Activated naive CD4-positive, alpha-beta T cell treated with anti-CD3 and anti-CD28 coated beads, Interleukin-2, amount 50 U/mL, for 24 hours (primary cell): ENCODE data around the gene C2CD5.

Experiments
- H3K27ac Mint-ChIP-seq: one replicate; pipeline ENCODE4 v1.8.0; 2021; ENCODE audit warnings: mild to moderate bottlenecking, mixed read lengths
- H3K27me3 Mint-ChIP-seq: one replicate; pipeline ENCODE4 v1.8.0; 2021; ENCODE audit warnings: mixed read lengths
- H3K36me3 Mint-ChIP-seq: one replicate; pipeline ENCODE4 v1.8.0; 2021; ENCODE audit warnings: mixed read lengths
- H3K4me1 Mint-ChIP-seq: one replicate; pipeline ENCODE4 v1.8.0; 2021; ENCODE audit warnings: mixed read lengths
- H3K4me3 Mint-ChIP-seq: one replicate; pipeline ENCODE4 v1.8.0; 2021; ENCODE audit warnings: mild to moderate bottlenecking, mixed read lengths
- H3K9me3 Mint-ChIP-seq: one replicate; pipeline ENCODE4 v1.8.0; 2021; ENCODE audit warnings: mixed read lengths

C2CD5 gene

DNA sequence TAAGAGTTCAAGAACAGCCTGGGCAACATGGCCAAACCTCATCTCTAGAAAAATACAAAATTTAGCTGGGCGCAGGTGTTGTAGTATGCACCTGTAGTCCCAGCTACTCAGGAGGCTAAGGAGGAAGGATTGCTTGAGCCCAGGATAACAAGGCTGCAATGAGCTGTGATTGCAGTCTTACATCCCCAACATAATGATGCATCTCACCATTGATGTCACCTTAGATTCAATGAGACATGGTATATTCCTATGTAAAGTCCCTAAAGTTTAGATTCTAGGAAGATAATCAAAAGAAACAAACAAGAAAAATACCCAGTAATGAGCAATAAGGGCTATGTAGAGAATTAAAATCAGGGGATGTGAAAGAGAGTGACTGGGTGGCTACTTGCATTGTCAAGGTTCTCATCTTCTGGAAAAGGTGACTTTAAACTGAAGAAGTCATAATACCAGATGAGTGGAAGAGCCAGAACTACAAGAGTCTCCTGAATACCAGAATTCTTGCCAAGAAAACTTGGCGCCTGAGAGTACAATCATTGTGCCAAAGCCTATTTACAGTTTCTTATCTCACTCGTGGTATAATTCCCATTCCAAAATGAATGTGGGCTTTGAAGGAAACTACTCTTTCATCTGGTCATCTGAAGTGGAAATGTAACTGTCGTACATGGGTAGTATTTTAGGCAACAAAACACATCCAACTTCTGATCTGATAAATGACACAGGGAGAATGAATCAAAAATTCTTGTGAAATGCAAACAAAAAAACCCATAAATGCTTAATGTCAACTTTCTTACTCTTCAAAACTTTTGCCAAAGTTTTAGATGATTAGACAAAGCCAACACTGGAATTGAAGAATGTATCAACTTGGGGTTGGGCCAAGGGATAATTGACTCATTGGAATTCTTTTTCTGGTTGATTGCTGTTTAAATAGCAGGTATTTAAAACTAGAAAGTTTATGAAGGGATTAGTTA lies 128.7 kb downstream of the C2CD5 start:
- Mint-ChIP-seq H3K4me3 (no peak overlapping the region), H3K4me1 (peaks cover 3% of the 10 kb centered on the region), H3K36me3 (no peaks in the 10 kb centered on the region), H3K27me3 (no peaks in the 10 kb centered on the region), H3K27ac (no peak overlapping the region), H3K9me3 (no peaks in the 10 kb centered on the region)

DNA sequence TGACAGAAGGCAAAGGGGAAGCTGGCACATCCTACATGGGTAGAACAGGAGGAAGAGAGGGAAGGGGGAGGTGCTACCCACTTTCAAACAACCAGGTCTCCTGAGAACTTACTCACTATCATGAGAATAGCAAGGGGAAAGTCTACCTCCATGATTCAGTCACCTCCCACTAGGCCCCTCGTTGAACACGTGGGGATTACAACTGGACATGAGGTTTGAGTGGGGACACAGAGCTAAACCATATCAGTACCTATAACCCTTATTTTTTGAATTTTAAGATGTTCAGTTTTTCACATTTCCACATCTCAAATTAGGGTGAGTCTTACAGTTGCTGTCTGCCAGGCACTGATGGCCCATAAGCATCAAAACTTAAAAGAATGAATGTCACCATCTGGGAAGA lies 129.6 kb downstream of the C2CD5 start:
- Mint-ChIP-seq H3K9me3 (no peaks in the 10 kb centered on the region), H3K36me3 (no peaks in the 10 kb centered on the region), H3K4me3 (no peak overlapping the region), H3K27me3 (no peaks in the 10 kb centered on the region), H3K4me1 (peaks cover 5% of the 10 kb centered on the region), H3K27ac (no peak overlapping the region)

DNA sequence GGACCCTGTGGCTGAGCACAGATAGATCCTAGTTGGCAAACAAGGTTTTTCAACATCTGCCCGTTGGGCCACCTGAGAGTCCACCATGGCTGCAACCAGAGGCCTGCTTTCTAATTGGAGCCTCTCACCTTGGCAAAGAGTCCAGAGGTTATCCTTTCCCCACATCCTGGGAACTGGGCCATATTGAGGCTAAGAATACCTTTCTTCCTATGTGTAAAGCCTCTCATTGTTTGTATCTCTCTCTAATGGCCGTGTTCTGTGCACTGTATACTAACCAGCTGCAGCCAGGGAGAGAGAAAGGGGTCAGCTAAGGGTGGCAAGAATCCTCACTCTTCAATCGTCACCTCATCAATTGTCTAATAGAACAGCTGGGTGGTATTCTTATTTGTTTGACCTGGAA lies 130.8 kb downstream of the C2CD5 start:
- Mint-ChIP-seq H3K36me3 (no peaks in the 10 kb centered on the region), H3K9me3 (no peaks in the 10 kb centered on the region), H3K27me3 (no peaks in the 10 kb centered on the region), H3K4me3 (no peak overlapping the region), H3K4me1 (peaks cover 10% of the 10 kb centered on the region), H3K27ac (no peak overlapping the region)

DNA sequence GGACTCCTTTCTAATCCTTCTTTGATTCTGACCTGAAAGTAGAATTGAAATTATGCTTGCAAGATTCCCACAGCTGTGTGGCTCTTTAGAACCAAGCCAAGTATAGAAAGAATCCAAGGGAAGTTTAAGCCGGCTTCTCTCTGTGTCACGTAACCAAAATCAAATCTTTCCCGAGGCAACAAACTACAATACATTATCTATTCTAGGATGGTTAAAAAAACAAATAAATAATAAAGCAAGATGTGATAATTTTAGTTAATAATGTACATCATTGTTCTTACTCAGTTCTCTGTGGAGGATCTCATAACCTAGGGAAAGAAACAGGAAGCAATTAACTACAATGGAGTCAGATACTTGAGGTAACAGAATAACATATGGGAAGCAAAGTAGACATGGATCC lies 131.8 kb downstream of the C2CD5 start:
- H3K4me1 Mint-ChIP-seq: peaks cover 10% of the 10 kb centered on the region
- no peaks in the 10 kb centered on the region for H3K27me3 Mint-ChIP-seq
- H3K9me3 Mint-ChIP-seq: no peaks in the 10 kb centered on the region
- no peak overlapping the region for H3K27ac Mint-ChIP-seq
- no peaks in the 10 kb centered on the region for H3K36me3 Mint-ChIP-seq
- no peak overlapping the region for H3K4me3 Mint-ChIP-seq

DNA sequence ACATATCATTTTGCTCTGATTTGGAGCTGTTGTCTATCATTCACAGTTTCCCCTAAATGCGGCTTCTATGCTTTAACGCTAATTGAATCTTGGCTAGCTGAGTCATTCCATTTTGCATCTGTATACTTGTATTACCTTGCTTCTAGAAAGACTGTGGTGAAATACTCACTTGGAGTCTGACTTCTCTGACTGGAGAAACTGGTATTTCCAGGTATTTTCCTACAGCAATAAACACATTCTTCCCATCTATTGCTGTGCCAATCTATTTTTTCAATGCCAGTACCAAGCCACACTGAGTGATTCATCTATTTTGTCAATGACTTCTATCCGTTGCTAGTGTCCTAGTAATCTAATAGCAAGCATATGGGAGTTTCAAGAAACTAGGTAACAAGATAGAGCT lies 133.9 kb downstream of the C2CD5 start:
- Mint-ChIP-seq H3K4me1 (peaks cover 7% of the 10 kb centered on the region), H3K4me3 (no peak overlapping the region), H3K9me3 (no peaks in the 10 kb centered on the region), H3K27me3 (no peaks in the 10 kb centered on the region), H3K36me3 (no peaks in the 10 kb centered on the region), H3K27ac (no peak overlapping the region)

DNA sequence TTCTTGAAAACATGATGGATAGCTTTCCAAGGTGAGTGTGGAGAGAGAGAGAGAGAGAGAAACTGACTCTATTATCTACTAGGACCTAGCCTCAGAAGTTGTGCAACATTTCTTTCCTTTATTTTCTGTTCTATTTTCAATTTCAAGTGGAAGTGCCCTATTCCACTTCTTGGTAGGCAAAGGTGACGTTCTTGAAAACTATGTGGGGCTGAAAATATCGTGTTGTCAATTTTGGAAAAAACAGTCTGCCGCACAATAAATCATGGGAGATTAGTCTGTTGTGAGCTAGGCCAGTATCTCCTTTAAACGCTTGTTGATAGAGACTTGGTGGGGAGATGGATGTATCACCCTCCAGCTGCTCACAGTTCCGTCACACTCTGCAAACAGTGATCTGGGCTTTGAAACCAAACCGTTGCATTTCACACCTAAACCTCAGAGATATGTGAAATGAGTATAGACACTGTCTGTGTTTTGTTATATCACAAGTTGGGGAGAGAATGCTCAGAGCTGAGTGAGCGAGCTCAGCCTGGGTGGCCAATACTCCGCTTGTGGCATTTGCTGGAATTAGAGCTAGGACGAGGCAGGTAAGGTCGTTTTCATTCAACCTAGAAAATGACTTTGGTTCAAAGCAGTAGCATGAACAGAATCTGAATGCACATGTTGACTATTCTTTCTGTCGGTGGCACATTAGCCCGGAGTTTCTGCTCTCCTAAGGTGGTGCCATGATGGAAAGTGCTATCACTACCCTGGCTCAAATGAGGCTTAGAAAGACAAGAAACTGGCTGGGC lies 134.8 kb downstream of the C2CD5 start:
- Mint-ChIP-seq H3K27me3 (no peaks in the 10 kb centered on the region), H3K4me3 (no peak overlapping the region), H3K36me3 (no peaks in the 10 kb centered on the region), H3K27ac (peak overlapping the region; percentile 3), H3K9me3 (no peaks in the 10 kb centered on the region), H3K4me1 (peaks cover 7% of the 10 kb centered on the region)

DNA sequence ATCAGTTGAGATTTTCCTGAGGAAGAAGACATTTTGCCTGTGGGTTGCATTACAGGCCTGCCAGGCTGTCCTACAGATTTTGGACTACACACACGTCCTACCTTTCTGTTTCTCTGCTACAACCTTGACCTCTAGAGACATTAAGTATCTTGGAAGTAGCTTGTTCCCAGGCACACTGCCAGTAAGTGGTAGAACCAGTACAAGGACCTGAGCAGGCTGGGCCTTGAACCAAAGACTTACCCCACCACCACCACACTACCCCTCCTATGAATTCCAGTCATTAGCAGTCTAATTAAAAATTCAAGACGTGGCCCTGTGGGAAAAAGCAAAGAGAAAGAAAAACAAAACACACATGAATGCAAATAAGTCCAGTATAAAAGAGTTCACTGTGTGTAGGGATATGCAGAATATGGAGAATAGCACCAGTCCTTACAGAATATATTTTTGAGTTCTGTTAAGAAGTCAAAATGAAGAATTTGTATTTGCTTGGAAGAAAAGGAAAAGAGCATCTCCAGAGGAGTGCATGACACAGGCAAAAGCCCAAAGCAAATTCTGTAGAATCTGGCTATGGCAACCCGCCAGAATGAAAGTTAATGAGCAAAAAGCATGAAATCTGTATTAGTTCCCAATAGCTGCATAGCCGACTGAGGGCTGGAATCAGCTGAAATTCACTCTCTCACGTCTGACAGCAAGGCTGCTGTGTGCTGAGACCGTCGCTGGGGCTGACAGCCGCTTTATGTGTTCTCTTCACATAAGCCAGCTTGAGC lies 135.5 kb downstream of the C2CD5 start:
- H3K9me3 Mint-ChIP-seq: no peaks in the 10 kb centered on the region
- peaks cover 7% of the 10 kb centered on the region for H3K4me1 Mint-ChIP-seq
- no peaks in the 10 kb centered on the region for H3K27me3 Mint-ChIP-seq
- H3K36me3 Mint-ChIP-seq: no peaks in the 10 kb centered on the region
- no peak overlapping the region for H3K4me3 Mint-ChIP-seq
- no peak overlapping the region for H3K27ac Mint-ChIP-seq

DNA sequence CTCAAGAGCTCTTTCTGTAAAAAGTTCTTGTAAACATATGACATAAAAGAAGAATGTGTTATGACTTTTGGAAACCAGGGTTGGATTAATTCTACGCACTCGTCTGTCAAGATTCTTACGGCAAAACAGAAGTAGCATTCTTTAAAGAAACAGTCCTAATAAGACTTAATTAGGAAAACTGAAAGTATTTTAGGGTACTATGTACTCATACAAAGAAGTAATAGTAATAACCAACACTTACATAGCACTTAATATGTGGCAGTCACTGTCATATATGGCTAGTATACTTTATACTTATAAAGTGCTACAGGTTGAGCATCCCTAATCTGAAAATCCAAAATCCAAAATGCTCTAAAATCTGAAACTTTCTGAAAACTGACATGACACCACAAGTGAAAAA lies 136.9 kb downstream of the C2CD5 start:
- no peak overlapping the region for H3K4me3 Mint-ChIP-seq
- no peak overlapping the region for H3K27ac Mint-ChIP-seq
- peaks cover 7% of the 10 kb centered on the region for H3K4me1 Mint-ChIP-seq

DNA sequence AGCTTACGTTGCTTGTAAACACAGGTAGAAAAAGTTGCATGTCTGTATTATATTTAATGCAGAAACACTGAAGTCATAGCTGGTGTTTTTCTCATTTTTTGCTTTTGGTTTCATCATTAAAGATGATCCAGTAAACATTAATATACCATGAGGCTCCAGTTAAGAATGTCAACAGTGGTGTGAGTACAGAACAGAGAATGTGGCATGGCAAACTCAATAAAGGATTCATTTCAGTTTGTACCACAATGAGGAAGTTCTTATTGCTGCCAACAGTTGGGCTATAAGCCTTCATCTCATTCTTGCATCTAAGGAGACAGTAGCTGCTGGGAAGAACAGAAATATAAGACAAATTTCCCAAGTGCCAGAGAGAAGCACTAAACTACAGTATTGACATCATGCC lies 137.7 kb downstream of the C2CD5 start:
- H3K4me3 Mint-ChIP-seq: no peak overlapping the region

More for the DNA sequence above, 136.9 kb downstream of the C2CD5 start:
- Mint-ChIP-seq H3K36me3 (no peaks in the 10 kb centered on the region), H3K9me3 (no peaks in the 10 kb centered on the region), H3K27me3 (no peaks in the 10 kb centered on the region)

DNA sequence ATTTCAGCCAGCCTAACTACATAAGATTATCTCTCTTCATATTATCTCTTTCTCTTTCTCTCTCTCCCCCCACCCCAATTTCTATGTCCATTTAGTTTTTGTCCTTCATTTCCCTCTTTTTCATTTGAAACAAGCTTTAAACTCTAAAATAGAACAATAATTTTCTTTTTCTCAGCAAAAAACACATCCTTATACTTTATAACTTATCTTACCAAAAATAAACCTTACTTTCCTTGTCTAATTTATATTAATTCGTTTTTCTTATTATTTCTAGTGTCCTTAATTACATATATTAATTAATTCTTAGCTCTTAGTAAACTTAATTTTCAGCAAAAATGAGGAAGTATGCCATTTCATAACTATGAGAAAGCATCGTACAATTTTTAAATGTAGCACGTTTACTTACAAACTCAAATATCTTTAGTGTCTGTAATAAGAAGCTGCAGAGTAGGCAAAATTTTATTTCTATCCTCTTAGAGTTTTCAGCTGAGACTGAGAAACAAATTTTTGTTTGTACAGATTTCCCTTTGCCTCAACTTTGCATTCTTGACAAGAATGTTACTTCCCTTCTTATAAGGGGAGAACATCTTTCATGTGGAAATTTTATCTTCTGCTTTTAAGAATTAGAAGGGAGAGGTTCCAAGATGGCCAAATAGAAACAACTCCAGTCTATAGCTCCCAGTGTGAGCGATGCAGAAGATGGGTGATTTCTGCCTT lies 144.7 kb downstream of the C2CD5 start:
- peaks cover 43% of the 10 kb centered on the region for H3K4me1 Mint-ChIP-seq
- H3K9me3 Mint-ChIP-seq: no peaks in the 10 kb centered on the region
- no peak overlapping the region for H3K4me3 Mint-ChIP-seq
- no peaks in the 10 kb centered on the region for H3K27me3 Mint-ChIP-seq
- peak overlapping the region; percentile 73 for H3K27ac Mint-ChIP-seq
- no peaks in the 10 kb centered on the region for H3K36me3 Mint-ChIP-seq

More for the DNA sequence above, 137.7 kb downstream of the C2CD5 start:
- Mint-ChIP-seq H3K27me3 (no peaks in the 10 kb centered on the region), H3K27ac (no peak overlapping the region), H3K9me3 (no peaks in the 10 kb centered on the region), H3K36me3 (no peaks in the 10 kb centered on the region), H3K4me1 (peaks cover 7% of the 10 kb centered on the region)
